ENCODE results near the gene VTI1B.

DNA sequence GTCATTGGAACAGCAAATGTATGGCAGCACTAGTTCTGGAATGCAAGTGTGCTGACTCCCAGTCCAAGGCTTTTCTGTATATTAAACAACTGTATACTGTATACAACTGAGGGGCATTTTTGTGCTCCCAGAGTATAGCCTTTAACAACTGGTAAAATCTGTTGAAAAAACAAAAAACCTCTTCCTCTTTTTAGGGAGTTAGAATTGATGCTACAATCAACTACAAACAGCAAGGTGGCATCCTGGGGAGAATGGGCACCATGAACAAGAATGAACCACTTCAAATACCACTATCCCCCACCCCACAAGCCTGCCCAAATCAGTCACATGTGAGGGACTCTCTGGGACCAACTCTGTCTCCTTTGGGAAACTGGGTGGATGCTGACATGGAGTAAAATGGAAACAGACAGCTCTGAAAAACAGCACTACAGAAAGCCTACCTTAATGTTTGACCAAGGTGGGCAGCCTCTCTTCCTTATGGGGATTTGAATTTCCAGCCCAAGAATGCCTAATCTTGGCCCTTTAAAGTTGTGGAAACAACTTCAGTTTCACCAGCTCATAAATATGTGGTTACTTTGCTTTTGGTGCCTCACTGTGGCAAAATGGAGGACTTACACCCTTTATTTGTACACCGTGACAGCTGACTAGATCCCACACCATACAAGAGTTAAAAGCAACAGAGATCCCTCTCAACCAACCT lies 7.5 kb downstream of the VTI1B start:
- TF ChIP-seq CTCF (conservative IDR thresholded peaks at IDR 0.05) (peak; percentile 84), ZFX (IDR thresholded peaks at IDR 0.05) (no peak)

Measured in C4-2B (cell line).